ENCODE results near the gene S100A13. TPM values are rescaled to one million over a fixed set of nuclear protein-coding genes. Genes with fewer than 3 reads are reported as not detected.

Gene S100A13
- total and polyA plus RNA-seq, 10 of the 15 experiments (the other 5 are each of a cell fraction or from before 2014, with no cell fraction given) = 5.7 to 30.9 (median 9.1) TPM

DNA sequence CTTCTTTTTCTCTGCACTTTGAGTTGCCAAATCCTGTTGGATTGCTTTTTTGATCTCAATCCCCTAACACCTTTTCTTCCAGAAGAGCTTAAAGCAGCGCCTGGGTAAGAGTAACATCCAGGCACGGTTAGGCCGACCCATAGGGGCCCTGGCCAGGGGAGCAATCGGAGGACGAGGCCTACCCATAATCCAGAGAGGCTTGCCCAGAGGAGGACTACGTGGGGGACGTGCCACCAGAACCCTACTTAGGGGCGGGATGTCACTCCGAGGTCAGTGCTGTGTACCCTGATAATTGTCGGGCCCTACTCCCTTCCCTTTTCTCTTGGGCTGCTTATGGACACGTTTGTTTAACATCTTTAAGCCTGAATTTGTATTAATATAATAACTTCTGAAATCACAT, 14.9 kb upstream of the S100A13 start:
- ChIA-PET POLR2A (interaction anchor here (0.6 to 6.7 kb wide), 2 partner anchors 8 to 10 kb away, joined by 5 to 35 read pairs; partner anchors contain the start of gene CHTOP), RAD21 (ENCODE audit: unreplicated experiment) (interaction anchor here (1.3 kb wide), 1 partner anchor 70 kb away, joined by 6 read pairs; no protein-coding TSS in a partner anchor), SMC1A (ENCODE audit: uncharacterized antibody, unreplicated experiment) (interaction anchor here (0.6 to 1.6 kb wide), 3 partner anchors 12 to 236 kb away, joined by 3 to 9 read pairs (median 3); no protein-coding TSS in a partner anchor), CTCF (interaction anchor here (2.2 to 3.8 kb wide), 2 partner anchors 70 to 109 kb away, joined by 9 to 20 read pairs; no protein-coding TSS in a partner anchor)
- no peaks in the 10 kb centered on the region for H3K9me3 ChIP-seq (replicated peaks; ENCODE audit: control insufficient read depth, insufficient read depth, low read length)
- H3K36me3 ChIP-seq (ENCODE audit: control insufficient read depth in 2 of 2, insufficient read depth in 2 of 2, low read length in 1 of 2) = peaks cover 13 to 62% of the 10 kb centered on the region in 2 experiments
- no peak overlapping the region for H3K27ac ChIP-seq (ENCODE audit: control insufficient read depth, insufficient read depth)
- in situ Hi-C loops (cut with MboI) (no loop called here), intact Hi-C loops (cut with micrococcal nuclease; ENCODE audit: unreplicated experiment) (no loop called here)
- no peaks in the 10 kb centered on the region for H4K20me1 ChIP-seq (ENCODE audit: control insufficient read depth, insufficient read depth)
- no peak for TF ChIP-seq NR2C2 (IDR thresholded peaks at IDR 0.05; ENCODE audit: borderline replicate concordance, control insufficient read depth, insufficient read length, low read depth)
- TF ChIP-seq, protein P1, sequence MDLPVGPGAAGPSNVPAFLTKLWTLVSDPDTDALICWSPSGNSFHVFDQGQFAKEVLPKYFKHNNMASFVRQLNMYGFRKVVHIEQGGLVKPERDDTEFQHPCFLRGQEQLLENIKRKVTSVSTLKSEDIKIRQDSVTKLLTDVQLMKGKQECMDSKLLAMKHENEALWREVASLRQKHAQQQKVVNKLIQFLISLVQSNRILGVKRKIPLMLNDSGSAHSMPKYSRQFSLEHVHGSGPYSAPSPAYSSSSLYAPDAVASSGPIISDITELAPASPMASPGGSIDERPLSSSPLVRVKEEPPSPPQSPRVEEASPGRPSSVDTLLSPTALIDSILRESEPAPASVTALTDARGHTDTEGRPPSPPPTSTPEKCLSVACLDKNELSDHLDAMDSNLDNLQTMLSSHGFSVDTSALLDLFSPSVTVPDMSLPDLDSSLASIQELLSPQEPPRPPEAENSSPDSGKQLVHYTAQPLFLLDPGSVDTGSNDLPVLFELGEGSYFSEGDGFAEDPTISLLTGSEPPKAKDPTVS (IDR thresholded peaks at IDR 0.05; ENCODE audit: low read depth, low read length) = no peak
- TF ChIP-seq RBBP5 (conservative IDR thresholded peaks at IDR 0.05) = no peak
- TF ChIP-seq IKZF2 (IDR thresholded peaks at IDR 0.05) = no peak
- no peak for TF ChIP-seq WRNIP1 (IDR thresholded peaks at IDR 0.05; ENCODE audit: borderline replicate concordance, low read depth, low read length)
- TF ChIP-seq, protein P2, sequence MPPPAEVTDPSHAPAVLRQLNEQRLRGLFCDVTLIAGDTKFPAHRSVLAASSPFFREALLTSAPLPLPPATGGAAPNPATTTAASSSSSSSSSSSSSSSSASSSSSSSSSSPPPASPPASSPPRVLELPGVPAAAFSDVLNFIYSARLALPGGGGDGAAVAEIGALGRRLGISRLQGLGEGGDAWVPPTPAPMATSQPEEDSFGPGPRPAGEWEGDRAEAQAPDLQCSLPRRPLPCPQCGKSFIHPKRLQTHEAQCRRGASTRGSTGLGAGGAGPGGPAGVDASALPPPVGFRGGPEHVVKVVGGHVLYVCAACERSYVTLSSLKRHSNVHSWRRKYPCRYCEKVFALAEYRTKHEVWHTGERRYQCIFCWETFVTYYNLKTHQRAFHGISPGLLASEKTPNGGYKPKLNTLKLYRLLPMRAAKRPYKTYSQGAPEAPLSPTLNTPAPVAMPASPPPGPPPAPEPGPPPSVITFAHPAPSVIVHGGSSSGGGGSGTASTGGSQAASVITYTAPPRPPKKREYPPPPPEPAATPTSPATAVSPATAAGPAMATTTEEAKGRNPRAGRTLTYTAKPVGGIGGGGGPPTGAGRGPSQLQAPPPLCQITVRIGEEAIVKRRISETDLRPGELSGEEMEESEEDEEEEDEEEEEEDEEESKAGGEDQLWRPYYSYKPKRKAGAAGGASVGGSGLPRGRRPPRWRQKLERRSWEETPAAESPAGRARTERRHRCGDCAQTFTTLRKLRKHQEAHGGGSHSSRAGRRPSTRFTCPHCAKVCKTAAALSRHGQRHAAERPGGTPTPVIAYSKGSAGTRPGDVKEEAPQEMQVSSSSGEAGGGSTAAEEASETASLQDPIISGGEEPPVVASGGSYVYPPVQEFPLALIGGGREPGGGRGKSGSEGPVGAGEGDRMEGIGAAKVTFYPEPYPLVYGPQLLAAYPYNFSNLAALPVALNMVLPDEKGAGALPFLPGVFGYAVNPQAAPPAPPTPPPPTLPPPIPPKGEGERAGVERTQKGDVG (CRISPR knock-in tag; IDR thresholded peaks at IDR 0.05) = no peak
- TF ChIP-seq, protein P3, sequence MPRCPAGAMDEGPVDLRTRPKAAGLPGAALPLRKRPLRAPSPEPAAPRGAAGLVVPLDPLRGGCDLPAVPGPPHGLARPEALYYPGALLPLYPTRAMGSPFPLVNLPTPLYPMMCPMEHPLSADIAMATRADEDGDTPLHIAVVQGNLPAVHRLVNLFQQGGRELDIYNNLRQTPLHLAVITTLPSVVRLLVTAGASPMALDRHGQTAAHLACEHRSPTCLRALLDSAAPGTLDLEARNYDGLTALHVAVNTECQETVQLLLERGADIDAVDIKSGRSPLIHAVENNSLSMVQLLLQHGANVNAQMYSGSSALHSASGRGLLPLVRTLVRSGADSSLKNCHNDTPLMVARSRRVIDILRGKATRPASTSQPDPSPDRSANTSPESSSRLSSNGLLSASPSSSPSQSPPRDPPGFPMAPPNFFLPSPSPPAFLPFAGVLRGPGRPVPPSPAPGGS (IDR thresholded peaks at IDR 0.05; ENCODE audit: borderline replicate concordance, insufficient read depth, low read depth, low read length, poor library complexity, severe bottlenecking) = no peak
- WGBS (ENCODE audit: insufficient coverage, insufficient replicate concordance, low lambda C conversion rate, missing lambda C conversion rate) = 88% methylated on average over 11 of the region's 11 CpGs
- no peak for DNase-seq (ENCODE audit: low read depth, low spot score)
- no TSS peak for BruUV-seq (replicated peaks)
- H2AFZ ChIP-seq (ENCODE audit: control insufficient read depth, low read depth, low read length) = no peak overlapping the region
- no peak for FAIRE-seq
- H3K79me2 ChIP-seq (ENCODE audit: control insufficient read depth, insufficient read depth, low read length) = peaks cover 4% of the 10 kb centered on the region
- H3K27me3 ChIP-seq (replicated peaks in 1 of 2; ENCODE audit: control insufficient read depth in 2 of 2, insufficient read depth in 2 of 2, low read length in 1 of 2) = no peaks in the 10 kb centered on the region
- no peaks in the 10 kb centered on the region for H3K4me1 ChIP-seq (ENCODE audit: control insufficient read depth, insufficient read depth, low read length)
- no peak for ATAC-seq
- no peak overlapping the region for H3K4me2 ChIP-seq (ENCODE audit: control insufficient read depth, insufficient read depth)
- no peak overlapping the region for H3K9ac ChIP-seq (ENCODE audit: control insufficient read depth, insufficient read depth, low read length)
- H3K4me3 ChIP-seq = no peak overlapping the region
